HG02938 (cell line): ENCODE data around the gene AKAP7.
"Not testable (repeated sequence)": the region's sequence is repeated elsewhere in the genome, so short reads cannot be mapped to it uniquely, and the experiment has no call there.

Experiments
- ATAC-seq: cut with Tn5 transposase; IDR thresholded peaks from one replicate; pipeline ENCODE4 v1.9.1; 2021; ENCODE audit warnings: mild to moderate bottlenecking, moderate library complexity; ENCODE audit not compliant: unreplicated experiment

The AKAP7 gene

GRCh38 chr6:131250936-131251335 is 115.7 kb downstream of the AKAP7 start:
- ATAC-seq = no peak

GRCh38 chr6:131251590-131252199 is 116.4 kb downstream of the AKAP7 start:
- ATAC-seq = no peak

- no peak for ATAC-seq
Measured at GRCh38 chr6:131255434-131255833, 120.2 kb downstream of the AKAP7 start.

- ATAC-seq = no peak
Measured at GRCh38 chr6:131255911-131256310, 120.6 kb downstream of the AKAP7 start.

- no peak for ATAC-seq
Measured at GRCh38 chr6:131257104-131257503, 121.8 kb downstream of the AKAP7 start.

GRCh38 chr6:131258010-131258652 is 122.9 kb downstream of the AKAP7 start:
- ATAC-seq = no peak

GRCh38 chr6:131258816-131259476 is 123.7 kb downstream of the AKAP7 start:
- no peak for ATAC-seq

GRCh38 chr6:131260960-131261359 is 125.7 kb downstream of the AKAP7 start:
- not testable (repeated sequence) for ATAC-seq

GRCh38 chr6:131262060-131262459 is 126.8 kb downstream of the AKAP7 start:
- ATAC-seq = no peak

- no peak for ATAC-seq
Measured at GRCh38 chr6:131265939-131266338, 130.7 kb downstream of the AKAP7 start.

- ATAC-seq = no peak
Measured at GRCh38 chr6:131268303-131268702, 133.0 kb downstream of the AKAP7 start.

- no peak for ATAC-seq
Measured at GRCh38 chr6:131269565-131270391, 134.5 kb downstream of the AKAP7 start.

GRCh38 chr6:131270534-131270933 is 135.3 kb downstream of the AKAP7 start:
- no peak for ATAC-seq

GRCh38 chr6:131275273-131275672 is 140.0 kb downstream of the AKAP7 start:
- ATAC-seq = no peak

- ATAC-seq = no peak
Measured at GRCh38 chr6:131277591-131277990, 142.3 kb downstream of the AKAP7 start.

- no peak for ATAC-seq
Measured at GRCh38 chr6:131281471-131282270, 146.4 kb downstream of the AKAP7 start.

- no peak for ATAC-seq
Measured at GRCh38 chr6:131282365-131282764, 147.1 kb downstream of the AKAP7 start.

- no peak for ATAC-seq
Measured at GRCh38 chr6:131283466-131284175, 148.4 kb downstream of the AKAP7 start.

GRCh38 chr6:131285548-131285947 is 150.3 kb downstream of the AKAP7 start:
- no peak for ATAC-seq

GRCh38 chr6:131286469-131287040 is 151.3 kb downstream of the AKAP7 start:
- ATAC-seq = no peak
